Erythroblast (primary cell): ENCODE results near the gene SHROOM1.

Experiments
- GATA1 ChIP-seq: IDR thresholded peaks from 2 replicates; pipeline ENCODE4 v1.6.1; 2011; ENCODE audit warnings: low read depth, mild to moderate bottlenecking, control low read depth, low read length, moderate library complexity
- POLR2A ChIP-seq: IDR thresholded peaks from 2 replicates; pipeline ENCODE4 v1.6.1; 2011; ENCODE audit warnings: mild to moderate bottlenecking, low read length

GRCh38 chr5:132816554-132816953, 13.9 kb downstream of the SHROOM1 start:
- no peak for TF ChIP-seq POLR2A
- no peak for TF ChIP-seq GATA1
